ENCODE results near the gene FAF1.

Gene FAF1

DNA sequence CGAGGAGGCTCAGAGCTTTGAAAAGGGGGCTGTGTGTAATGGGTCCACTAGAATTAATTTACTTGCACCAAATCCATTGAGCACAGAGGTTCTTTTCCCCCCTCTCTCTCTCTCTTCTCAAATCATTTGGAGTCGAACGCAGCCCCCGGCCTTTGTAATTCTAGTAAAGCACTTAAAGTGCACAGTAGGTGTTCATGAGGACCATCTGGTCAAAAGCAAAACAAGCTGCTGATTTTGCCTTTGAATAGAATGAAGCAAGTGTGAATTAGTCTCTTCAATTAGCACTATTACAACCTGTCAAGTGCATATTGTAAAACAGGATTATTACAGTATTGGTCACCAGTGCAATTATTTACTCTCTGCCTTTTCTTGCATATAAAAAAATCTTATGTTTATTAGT lies 259.9 kb downstream of the FAF1 start:
- H3K36me3 Mint-ChIP-seq (ENCODE audit: low read depth) = peaks cover 6% of the 10 kb centered on the region
- DNase-seq = no peak
- no peaks in the 10 kb centered on the region for H3K27me3 Mint-ChIP-seq
- H3K9me3 Mint-ChIP-seq = no peaks in the 10 kb centered on the region
- ATAC-seq = no peak
- no peaks in the 10 kb centered on the region for H3K4me1 Mint-ChIP-seq
- no peak overlapping the region for H3K4me3 Mint-ChIP-seq
- no peak overlapping the region for H3K27ac Mint-ChIP-seq

DNA sequence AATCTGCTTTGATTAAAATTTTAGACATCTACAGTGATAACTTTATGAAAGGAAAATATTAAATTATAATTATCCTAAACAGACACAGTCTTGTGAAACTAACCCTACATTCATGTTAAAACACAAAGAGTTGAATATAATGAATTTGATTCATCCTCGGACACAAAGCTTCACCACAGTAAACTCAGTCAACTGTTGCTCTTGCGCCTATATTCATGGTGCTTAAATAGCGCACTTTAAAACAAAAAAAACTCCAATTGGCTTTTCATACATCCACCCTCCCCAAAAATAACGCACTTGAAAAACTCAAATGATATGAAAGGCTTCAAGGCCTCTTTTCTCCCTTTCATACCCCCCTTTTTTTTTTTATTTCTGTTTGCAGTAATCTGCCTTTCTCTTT lies 260.3 kb downstream of the FAF1 start:
- Mint-ChIP-seq H3K27ac (no peak overlapping the region), H3K4me3 (no peak overlapping the region), H3K9me3 (no peaks in the 10 kb centered on the region), H3K36me3 (ENCODE audit: low read depth) (peaks cover 6% of the 10 kb centered on the region), H3K4me1 (no peaks in the 10 kb centered on the region), H3K27me3 (no peaks in the 10 kb centered on the region)
- DNase-seq (no peak), ATAC-seq (no peak)

DNA sequence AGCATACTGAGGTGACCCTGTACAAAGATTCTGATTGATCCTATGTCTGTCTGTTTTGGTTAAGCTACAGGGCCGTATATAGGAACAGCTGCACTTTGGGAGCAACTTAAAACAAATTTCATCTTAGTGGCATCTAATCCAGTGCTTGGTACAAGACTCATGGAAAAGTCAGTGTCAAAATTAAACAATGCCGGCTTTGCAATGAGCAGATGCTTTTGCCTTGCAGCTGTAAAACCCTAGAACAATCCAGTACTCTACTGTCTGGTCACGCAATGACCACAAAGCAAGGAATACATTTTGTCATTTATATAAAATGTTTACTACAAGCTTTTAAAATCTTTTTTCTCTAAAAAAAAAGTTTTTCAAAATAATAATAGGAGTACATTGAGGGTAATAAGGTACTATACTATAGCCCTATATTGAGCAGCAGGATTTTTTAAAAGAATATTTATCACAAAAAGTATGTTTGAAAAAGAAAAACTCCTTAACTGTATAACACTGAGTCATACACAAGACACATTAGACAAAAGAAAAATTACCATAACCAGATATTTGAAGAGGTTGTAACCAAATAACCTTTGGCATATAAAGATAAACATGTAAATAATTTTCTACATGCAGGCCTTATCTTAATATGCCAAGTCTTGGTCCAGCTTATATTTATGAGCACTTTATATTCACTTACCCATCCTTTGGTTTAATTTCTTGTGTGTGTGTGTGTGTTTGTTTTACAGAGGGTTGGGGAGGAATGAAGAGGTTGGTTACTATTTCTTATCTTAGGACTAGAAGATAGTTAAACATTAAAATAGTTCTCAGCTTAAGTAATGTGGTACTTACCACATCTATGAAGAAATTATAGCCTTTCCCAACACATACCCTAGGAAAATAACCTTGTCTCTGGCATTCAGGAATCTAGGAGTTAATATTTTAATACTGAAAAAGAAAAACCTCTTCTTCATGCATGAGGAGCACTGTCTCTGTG lies 262.3 kb downstream of the FAF1 start:
- no peak for ATAC-seq
- Mint-ChIP-seq H3K36me3 (ENCODE audit: low read depth) (peaks cover 11% of the 10 kb centered on the region), H3K4me1 (no peaks in the 10 kb centered on the region), H3K9me3 (no peaks in the 10 kb centered on the region), H3K27ac (no peak overlapping the region), H3K27me3 (no peaks in the 10 kb centered on the region), H3K4me3 (no peak overlapping the region)
- DNase-seq = no peak

DNA sequence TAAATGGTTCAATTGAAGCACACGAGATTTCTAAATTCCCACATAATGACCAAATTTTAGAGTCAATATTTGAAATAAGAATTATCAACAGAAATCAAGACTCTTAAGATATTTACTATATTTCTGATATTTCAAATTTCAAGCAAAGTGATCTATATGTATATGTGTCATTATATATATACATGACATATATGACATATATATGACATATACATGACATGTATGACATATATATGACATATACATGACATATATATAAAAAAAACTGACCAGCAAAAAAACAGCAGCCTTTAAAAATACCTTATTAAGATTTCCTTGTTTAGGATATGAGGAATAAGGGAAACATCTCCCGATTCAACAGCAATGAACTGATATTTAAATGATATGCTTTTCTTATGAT lies 266.2 kb downstream of the FAF1 start:
- Mint-ChIP-seq H3K4me3 (no peak overlapping the region), H3K9me3 (no peaks in the 10 kb centered on the region), H3K27ac (no peak overlapping the region), H3K36me3 (ENCODE audit: low read depth) (peaks cover 15% of the 10 kb centered on the region), H3K4me1 (no peaks in the 10 kb centered on the region), H3K27me3 (no peaks in the 10 kb centered on the region)
- no peak for DNase-seq
- no peak for ATAC-seq

DNA sequence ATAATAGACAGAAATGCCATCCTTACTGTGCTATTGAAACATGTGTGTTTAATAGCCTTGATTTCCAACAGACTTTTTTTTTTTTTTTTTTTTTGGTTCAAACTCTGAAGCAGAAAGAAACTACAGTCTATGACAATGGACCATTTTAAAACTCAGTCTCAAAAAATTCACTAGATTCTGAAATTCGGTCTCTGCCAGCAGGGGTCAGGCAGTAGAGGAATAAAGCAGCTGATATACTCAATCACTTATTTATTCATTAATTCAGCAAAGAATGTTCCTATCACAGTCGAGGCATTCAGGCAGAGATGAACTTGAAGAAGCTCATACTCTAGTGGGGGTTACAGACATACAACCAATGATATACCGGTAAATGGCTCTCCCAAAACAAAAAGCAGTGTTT lies 275.9 kb downstream of the FAF1 start:
- H3K9me3 Mint-ChIP-seq = no peaks in the 10 kb centered on the region
- ATAC-seq = no peak
- peaks cover 5% of the 10 kb centered on the region for H3K36me3 Mint-ChIP-seq (ENCODE audit: low read depth)
- no peak for DNase-seq
- no peak overlapping the region for H3K4me3 Mint-ChIP-seq
- H3K27ac Mint-ChIP-seq = no peak overlapping the region
- H3K4me1 Mint-ChIP-seq = no peaks in the 10 kb centered on the region
- no peaks in the 10 kb centered on the region for H3K27me3 Mint-ChIP-seq

DNA sequence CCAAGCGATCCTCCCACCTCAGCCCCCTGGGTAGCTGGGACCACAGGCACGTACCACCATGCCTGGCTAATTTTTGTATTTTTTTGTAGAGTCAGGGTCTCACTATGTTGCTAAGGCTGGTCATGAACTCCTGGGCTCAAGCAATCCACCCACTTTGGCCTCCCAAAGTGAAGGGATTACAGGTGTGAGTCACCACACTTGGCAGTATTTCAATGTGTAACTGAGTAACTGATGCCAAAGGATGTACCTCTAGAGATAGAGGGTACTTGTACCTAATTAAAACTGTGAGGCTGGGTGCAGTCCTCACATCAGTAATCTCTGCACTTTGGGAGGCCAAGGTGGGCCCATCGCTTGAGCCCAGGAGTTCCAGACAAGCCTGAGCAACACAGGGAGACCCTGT lies 278.1 kb downstream of the FAF1 start:
- Mint-ChIP-seq H3K9me3 (no peaks in the 10 kb centered on the region), H3K4me3 (no peak overlapping the region), H3K27me3 (no peaks in the 10 kb centered on the region), H3K36me3 (ENCODE audit: low read depth) (peaks cover 3% of the 10 kb centered on the region), H3K27ac (no peak overlapping the region), H3K4me1 (no peaks in the 10 kb centered on the region)
- DNase-seq (no peak), ATAC-seq (no peak)

DNA sequence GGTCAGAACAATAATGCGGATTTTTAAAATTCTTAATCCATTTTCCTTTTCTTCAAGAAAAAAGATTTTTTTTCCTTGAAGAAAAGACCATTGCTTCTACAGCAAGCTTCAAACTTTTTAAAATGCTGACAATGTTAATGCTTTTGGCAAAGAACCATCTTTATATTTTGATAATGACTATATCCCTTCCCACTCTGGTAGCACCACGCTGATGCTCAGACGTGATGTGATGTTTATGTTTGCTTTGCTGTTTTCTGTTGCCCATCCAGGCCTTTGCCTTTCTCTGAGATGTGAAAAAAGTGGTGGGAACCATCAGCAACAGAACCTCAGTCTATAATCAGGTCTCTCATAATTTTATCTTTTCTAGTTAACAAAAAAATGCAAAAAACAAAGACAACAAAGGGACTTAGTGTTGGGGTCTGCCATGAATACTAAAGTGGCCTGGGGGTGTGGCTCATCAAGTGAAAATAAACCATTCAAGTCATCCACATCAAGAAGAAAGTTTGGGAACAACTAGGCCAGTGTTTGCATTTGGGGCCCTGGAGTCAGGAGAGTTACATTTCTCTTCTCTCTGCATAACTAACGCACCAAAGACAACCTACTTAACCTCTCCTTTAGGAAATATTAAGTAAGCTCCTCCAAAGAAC lies 292.2 kb downstream of the FAF1 start:
- Mint-ChIP-seq H3K4me1 (peaks cover 1% of the 10 kb centered on the region), H3K27me3 (no peaks in the 10 kb centered on the region), H3K27ac (no peak overlapping the region), H3K4me3 (no peak overlapping the region), H3K9me3 (no peaks in the 10 kb centered on the region), H3K36me3 (ENCODE audit: low read depth) (peaks cover 1% of the 10 kb centered on the region)
- no peak for DNase-seq
- ATAC-seq = no peak

DNA sequence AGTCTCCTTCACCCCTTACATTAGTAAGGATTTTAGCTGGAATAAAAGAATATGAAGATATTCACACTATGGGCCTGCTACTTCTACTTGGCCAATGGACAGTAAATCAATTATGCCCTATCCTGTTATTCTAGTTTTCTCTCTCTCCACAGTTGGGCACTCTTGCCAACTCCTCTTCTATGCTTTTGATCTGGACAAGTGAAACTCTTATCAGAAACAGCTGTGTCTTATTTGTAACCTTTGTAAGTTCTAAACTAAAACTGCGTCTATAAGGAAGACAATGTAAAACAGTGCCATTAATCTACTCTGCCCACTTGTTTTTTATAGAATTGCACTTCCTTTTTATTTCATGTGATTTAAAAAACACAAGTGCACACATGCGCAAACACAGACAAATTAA lies 292.8 kb downstream of the FAF1 start:
- DNase-seq = no peak
- Mint-ChIP-seq H3K4me3 (no peak overlapping the region), H3K9me3 (no peaks in the 10 kb centered on the region), H3K4me1 (peaks cover 1% of the 10 kb centered on the region), H3K27me3 (no peaks in the 10 kb centered on the region), H3K27ac (no peak overlapping the region), H3K36me3 (ENCODE audit: low read depth) (peaks cover 1% of the 10 kb centered on the region)
- ATAC-seq = no peak

DNA sequence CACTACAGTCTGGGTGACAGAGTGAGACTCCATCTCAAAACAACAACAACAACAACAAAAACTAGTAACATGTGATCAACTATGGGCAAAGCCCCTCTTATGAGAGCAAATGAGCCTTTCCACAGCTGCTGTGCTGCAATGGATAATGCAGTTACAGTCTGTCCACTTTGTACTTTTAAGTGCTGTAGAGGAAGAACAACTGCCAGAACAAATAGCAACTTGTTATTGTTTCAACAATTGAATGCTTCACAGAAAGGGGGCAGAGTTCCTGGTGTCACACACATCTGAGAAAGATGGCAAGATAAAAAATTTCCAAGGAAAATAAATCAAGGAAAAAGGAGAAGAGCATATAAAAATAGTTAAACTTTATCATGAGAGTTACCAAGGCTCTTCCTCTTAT lies 293.2 kb downstream of the FAF1 start:
- no peak for ATAC-seq
- Mint-ChIP-seq H3K4me3 (no peak overlapping the region), H3K27me3 (no peaks in the 10 kb centered on the region), H3K4me1 (peaks cover 1% of the 10 kb centered on the region), H3K27ac (no peak overlapping the region), H3K36me3 (ENCODE audit: low read depth) (peaks cover 1% of the 10 kb centered on the region), H3K9me3 (no peaks in the 10 kb centered on the region)
- DNase-seq = no peak

DNA sequence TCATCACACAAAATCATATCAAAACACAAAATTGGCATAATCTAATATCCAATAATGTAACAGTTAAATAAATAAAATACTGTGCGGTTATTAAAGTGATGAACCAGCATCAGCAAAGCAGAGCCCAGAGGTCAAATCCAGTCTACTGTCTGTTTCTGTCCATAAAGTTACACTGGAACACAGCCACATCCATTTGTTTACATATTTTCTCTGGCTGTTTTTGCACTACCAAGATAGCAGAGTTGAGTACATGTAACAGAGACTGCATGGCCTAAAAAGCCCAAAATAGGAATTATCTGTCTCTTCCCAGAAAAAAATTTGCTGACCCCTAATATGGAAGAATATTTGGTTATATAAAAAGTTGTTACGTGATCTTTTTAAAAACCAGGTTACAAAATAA lies 294.7 kb downstream of the FAF1 start:
- H3K27me3 Mint-ChIP-seq = no peaks in the 10 kb centered on the region
- no peak for DNase-seq
- H3K36me3 Mint-ChIP-seq (ENCODE audit: low read depth) = peaks cover 1% of the 10 kb centered on the region
- no peaks in the 10 kb centered on the region for H3K9me3 Mint-ChIP-seq
- no peak overlapping the region for H3K27ac Mint-ChIP-seq
- H3K4me3 Mint-ChIP-seq = no peak overlapping the region
- ATAC-seq = no peak
- H3K4me1 Mint-ChIP-seq = peaks cover 1% of the 10 kb centered on the region

DNA sequence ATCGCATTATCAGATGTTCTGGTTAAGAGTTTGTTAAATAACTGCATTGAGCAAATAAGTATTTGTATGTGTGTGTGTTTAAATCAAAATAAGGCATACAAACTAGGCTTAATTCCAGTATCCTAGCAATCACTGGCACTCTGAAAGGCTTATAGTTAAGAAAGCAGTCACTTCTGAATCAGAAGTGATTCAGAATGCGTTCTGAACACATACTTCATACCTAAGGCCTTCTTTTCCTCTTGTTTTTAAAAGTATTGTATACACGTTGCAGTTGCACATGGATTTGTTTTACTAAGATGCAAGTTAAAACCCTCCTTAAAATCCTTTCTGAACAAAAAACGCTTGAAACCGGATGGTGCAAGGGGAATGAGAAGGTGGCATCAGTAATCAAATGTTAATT lies 298.4 kb downstream of the FAF1 start:
- no peak overlapping the region for H3K4me3 Mint-ChIP-seq
- ATAC-seq (no peak), DNase-seq (no peak)
- no peaks in the 10 kb centered on the region for H3K36me3 Mint-ChIP-seq (ENCODE audit: low read depth)
- H3K27ac Mint-ChIP-seq = no peak overlapping the region
- no peaks in the 10 kb centered on the region for H3K9me3 Mint-ChIP-seq
- H3K4me1 Mint-ChIP-seq = peaks cover 4% of the 10 kb centered on the region
- H3K27me3 Mint-ChIP-seq = no peaks in the 10 kb centered on the region

DNA sequence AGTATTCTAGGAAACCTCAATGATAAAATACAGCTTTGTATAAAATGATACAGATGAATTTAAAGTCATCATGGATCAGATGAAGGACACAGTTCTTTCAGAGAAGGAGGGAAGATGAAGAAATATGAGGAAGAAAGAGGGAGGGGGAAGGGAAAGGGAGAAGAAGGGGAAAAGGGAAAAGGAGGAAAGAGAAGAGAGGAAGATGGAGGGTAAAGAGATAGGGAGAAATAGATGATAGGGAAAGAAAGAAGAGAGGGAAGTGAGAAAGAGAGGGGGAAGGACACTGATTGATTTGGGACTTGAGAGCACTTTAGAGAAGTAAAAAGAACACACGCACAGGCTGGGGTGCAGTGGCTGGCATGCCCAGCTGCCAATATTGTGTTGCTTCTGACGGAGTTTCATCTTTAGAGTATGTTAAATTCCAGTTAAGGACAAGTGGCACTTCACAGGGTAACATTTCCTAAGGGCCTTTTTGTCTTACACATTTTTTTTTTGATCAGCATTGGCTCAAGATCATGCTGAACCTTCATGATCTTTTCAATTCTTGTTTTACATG lies 300.9 kb downstream of the FAF1 start:
- H3K36me3 Mint-ChIP-seq (ENCODE audit: low read depth) = peaks cover 7% of the 10 kb centered on the region
- no peak overlapping the region for H3K4me3 Mint-ChIP-seq
- H3K4me1 Mint-ChIP-seq = peaks cover 4% of the 10 kb centered on the region
- no peak for DNase-seq
- no peaks in the 10 kb centered on the region for H3K9me3 Mint-ChIP-seq
- H3K27me3 Mint-ChIP-seq = no peaks in the 10 kb centered on the region
- no peak for ATAC-seq
- H3K27ac Mint-ChIP-seq = no peak overlapping the region

DNA sequence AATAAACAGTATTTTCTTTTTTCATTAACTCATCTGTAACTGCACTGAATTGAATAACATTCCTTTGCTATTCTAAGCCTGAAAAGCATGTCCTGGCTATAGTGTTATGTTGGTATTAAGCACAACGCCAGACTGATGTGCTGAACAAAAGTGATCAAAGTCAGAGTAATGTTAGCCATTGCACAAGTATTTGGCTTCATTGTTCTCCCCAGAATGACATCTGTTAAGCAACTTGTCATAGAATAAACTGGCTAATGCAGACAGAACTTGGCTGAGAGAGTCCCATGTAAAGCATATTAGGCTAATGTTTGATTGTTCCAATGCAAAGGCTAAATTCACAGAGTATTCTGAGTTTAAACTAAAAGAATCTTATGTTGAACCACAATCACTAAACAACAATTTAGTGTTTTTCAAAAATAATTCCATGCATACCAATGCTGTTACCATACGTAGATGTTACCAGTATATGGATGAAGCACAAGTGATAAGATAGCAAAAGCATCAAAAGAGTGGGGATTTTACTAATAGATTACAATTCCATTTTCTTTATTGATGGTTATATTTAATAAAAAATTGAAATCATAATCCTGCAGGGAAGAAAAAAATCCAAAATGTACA lies 301.5 kb downstream of the FAF1 start:
- DNase-seq (no peak), ATAC-seq (no peak)
- Mint-ChIP-seq H3K9me3 (no peaks in the 10 kb centered on the region), H3K4me3 (no peak overlapping the region), H3K27ac (no peak overlapping the region), H3K4me1 (peaks cover 4% of the 10 kb centered on the region), H3K27me3 (no peaks in the 10 kb centered on the region), H3K36me3 (ENCODE audit: low read depth) (peaks cover 7% of the 10 kb centered on the region)

DNA sequence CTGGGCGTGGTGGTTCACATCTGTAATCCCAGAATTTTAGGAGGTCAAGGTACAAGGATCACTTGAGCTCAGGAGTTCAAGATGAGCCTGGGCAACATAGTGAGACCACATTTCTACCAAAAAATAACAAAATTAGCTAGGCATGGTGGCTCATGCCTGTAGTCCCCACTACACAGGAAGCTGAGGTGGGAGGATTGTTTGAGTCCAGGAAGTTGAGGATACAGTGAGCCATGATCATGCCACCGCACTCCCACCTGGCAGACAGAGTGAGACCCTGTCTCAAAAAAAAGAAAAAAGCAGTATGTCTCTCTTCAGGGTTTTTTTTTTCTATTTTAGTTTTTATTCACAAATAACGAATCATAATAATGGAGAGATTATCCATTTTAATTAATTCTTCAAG lies 303.1 kb downstream of the FAF1 start:
- DNase-seq (no peak), ATAC-seq (no peak)
- Mint-ChIP-seq H3K36me3 (ENCODE audit: low read depth) (peaks cover 7% of the 10 kb centered on the region), H3K27ac (no peak overlapping the region), H3K4me1 (peaks cover 4% of the 10 kb centered on the region), H3K27me3 (no peaks in the 10 kb centered on the region), H3K4me3 (no peak overlapping the region), H3K9me3 (no peaks in the 10 kb centered on the region)

All from activated naive CD8-positive, alpha-beta T cell treated with anti-CD3 and anti-CD28 coated beads, Interleukin-2, amount 50 U/mL, for 24 hours (primary cell).